ENCODE results near the gene LYRM4.
A peak's percentile ranks its signal among the peaks of the same experiment; 100 is the strongest.
"Not testable (repeated sequence)": the region's sequence is repeated elsewhere in the genome, so short reads cannot be mapped to it uniquely, and the experiment has no call there.

Gene LYRM4

DNA sequence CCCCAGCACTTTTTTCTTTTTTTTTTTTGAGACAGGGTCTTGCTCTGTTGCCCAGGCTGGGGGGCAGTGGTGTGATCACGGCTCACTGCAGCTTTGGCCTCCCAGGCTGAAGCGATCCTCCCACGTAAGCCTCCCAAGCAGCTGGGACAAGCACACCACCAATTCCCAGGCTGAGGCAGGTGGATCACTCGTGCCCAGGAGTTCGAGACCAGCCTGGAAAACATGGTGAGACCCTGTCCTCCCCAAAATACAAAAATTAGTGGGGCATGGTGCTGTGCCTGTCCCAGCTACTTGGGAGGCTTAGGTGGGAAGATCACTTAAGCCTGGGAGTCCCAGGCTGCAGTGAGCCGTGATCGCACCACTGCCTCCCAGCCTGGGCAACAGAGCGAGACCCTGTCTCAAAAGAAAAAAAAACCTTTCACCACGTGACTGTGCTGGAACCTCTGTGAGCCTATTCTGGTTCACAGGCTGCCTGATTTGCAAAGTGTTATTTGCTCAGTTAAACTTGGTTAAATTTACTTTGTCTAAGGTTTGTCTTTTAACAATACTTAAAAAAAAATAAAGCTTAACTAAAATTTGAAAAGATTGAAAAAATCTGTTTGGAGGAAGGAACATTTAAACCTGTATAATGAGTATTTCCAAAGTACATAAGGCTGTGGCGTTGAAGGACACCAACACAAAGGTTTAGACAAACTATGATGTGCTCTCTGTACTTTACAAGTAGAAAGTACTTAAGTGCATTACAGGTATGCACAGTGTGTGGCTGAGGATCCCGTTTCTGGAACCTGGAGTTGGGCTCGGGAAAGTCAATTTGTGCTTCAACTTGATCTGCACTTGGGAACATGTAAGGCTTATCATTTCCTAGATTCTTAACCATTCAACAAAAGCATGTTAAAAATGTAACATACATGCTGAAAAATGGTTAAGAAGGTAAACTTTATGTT is 120.7 kb downstream of the LYRM4 start:
- no peak for DNase-seq

DNA sequence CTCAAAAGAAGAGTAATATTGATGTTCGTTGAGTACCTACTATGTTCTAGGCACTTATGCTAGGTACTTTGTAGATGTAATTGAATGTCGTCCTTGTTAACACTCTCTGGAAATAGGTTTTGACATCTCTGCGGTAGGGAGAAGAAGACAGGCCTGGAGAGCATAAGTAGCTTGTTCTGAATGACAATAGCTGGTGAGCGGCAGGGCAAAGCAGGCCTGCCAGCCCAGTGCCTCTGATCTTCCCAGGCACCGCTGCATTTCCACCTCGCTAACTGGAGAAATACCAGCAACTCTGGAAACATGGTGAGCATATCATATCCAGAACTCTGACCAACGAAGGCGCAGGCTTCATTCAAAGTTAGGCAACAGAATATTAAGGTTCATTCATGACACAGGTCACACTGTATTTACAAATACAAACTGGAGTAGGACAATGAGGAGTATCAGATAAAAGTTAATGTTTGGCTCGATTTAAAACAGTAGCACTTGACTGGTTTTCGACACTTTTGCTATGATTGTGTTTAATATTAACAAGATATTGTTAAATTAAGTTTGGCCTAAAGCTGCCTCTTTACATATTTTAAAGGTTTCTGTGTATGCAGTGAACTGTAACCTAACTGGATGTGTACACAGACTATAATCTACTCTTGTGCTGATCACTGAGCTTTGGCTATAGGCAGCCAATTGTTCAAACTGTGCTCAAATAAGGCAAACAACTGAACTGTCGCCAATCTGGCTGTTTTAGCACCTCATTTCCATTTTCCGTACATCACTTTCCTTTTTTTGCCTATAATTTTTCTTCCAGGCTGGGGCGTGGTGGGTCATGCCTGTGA is 121.5 kb downstream of the LYRM4 start:
- no peak for DNase-seq

DNA sequence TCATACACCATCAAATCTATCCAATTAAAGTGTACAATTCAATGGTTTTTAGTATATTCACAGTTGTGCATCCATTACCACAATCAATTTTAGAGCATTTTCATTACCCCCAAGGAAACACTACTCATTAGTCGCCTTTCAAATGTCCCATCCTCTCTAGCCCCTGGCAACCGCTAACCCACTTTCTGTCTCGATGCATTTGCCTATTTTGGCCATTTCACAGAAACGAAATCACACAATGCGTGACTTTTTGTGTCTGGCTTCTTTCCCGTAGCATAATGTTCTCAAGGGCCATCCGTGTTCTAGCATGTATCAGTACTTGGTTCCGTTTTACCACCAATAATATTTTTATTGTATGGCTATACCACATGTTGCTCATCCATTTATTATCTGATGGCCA is 123.9 kb downstream of the LYRM4 start:
- DNase-seq = no peak

DNA sequence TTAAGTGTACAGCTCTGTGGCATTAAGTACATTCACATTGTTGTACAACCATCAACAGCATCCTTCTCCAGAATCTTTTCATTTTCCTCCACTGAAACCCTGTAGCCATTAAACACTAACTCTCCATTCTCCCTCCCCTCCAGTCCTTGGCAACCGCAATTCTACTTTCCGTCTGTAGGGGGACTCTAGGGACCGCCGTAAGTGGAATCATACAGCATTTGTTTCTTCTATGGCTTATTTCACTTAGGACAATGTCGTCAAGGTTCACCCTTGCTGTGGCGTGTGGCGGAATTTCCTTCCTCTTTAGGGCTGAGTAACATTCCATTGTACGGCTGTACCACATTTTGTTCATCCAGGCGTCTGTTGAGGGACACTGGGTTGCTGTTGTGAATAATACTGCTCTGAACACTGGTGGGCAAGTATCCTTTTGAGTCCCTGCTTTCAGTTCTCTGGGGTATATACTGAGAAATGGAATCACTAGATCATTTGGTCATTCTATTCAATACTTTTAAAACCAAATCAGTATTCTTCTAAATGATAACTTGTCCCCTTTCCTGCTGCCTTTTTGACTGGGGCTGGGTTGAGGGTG is 124.9 kb downstream of the LYRM4 start:
- peak; percentile 61 for DNase-seq

DNA sequence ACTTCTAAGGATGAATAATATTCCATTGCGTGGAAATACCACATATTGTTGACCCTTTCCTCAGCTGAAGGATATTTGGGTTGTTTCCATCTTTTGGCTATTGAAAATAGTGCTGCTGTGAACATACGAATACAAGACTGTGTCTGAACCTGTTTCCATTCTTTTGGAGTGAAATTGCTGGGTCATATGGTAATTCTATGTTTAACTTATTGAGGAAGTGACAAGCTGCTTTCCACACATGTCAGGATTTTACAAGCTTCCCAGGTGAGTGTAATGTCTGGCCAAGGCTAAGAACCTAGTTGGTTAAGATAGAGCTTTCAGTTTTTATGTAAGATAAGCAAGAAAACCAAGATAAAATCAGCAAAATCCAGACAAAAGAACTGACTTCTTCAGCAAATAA is 126.8 kb downstream of the LYRM4 start:
- no peak for DNase-seq

DNA sequence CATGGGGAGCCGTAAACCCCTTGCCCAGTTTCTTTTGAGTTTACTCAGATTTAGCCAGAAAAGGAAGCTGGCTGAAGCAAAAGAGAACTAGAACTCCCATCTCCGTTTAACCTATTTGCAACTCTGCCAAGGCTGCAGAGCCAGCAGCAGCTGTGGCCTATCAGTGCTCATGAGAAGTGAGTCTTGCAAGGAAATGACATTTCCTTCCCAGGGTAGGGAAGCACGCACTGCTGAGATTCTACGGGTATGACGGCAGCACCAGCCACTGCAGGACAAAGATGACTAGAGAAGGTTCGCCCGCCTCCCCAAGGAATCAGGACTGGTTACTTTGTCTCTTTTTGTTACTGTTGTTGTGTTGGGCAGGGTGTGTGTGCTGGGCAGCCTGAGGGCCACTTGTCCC is 128.0 kb downstream of the LYRM4 start:
- no peak for DNase-seq

DNA sequence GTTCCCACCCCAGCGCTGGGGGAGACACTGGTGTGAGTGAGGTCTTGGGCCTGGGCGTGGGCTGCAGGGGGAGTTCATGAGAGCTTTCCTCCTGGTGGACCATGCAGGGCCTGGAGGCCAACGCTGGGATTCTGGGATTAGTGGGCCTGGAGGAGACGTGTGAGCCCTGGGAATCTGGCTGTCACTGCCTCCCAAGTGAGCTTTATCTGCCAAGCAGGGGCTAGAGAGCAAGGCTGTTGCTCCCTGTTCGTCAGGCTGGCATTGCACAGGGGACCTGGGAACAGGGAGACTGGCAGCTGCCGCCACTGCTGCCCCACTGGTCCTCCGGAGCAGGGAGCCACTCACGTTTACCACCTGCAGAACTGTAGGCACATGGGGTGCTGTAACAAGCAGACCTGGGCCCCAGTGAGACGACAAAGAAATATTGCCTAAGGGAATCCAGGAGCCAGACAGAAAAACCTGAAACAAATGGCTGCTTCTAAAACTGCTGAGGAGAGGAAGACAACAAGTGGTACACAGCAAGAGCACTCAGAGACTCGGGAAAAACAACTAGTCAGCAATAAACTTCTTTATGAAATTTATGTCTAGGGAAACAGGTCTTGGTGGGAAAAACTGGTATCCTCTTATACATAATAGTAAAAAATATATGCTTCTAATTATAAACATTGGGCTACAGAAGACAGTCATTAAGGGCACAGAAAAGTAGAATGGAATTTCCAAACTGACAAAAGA is 130.4 kb downstream of the LYRM4 start:
- DNase-seq = no peak

DNA sequence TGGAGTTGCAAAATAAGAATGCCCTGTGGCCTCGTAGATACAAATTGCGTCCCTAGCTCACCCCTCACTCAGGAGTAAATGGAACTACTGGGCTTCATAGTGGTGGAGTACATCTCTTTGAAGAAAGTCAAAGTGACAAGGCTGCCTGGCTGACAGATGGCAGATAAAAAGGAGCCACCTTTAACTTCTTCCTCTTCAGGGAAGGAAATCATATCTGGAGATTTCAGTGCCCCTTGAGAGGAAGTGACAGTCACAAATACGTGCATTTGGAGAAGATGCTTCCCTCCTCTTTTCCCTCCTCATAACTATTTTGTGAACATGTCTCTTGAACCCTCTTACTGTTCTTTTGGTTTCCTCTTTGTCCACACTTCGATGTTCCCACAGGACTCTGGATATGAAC is 132.4 kb downstream of the LYRM4 start:
- DNase-seq = no peak

DNA sequence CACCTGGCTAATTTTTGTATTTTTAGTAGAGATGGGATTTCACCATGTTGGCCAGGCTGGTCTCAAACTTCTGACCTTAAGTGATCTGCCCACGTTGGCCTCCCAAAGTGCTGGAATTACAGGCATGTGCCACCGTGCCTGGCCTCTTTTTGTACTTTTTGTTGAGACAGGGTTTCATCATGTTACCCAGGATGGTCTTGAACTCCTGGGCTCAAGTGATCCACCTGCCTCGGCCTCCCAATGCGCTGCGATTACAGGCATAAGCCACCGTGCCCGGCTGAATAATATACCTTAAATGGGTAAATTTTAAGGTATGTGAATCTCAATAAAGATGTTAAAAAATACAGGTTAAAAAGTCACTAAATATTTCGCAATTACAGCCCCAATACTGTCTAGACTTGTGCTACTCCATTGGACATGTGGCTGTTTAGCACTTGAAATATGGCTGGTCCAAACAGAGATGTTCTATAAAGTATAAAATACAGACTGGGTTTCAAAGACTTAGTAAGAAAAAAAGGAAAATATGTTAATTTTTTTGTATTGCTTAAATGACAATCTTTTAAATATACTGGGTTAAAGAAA is 133.6 kb downstream of the LYRM4 start:
- DNase-seq = no peak

DNA sequence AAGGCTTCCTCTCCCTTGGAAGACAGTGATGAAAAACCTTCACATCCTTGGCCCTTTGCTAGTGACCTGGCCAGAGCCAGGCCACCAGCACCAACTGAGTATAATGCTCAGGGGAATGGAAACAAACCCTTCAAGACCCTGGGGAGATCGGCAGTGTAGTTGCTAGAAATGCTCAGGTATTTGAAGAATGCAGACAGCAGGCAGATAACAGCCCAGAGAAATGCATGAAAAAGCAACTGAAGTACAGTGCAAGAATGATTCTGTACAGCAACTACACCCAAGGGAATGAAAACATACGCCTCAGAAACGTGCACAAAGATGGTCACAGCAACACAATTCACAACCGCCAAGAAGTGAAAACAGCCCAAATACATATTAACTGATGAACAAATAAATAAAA is 134.5 kb downstream of the LYRM4 start:
- no peak for DNase-seq

DNA sequence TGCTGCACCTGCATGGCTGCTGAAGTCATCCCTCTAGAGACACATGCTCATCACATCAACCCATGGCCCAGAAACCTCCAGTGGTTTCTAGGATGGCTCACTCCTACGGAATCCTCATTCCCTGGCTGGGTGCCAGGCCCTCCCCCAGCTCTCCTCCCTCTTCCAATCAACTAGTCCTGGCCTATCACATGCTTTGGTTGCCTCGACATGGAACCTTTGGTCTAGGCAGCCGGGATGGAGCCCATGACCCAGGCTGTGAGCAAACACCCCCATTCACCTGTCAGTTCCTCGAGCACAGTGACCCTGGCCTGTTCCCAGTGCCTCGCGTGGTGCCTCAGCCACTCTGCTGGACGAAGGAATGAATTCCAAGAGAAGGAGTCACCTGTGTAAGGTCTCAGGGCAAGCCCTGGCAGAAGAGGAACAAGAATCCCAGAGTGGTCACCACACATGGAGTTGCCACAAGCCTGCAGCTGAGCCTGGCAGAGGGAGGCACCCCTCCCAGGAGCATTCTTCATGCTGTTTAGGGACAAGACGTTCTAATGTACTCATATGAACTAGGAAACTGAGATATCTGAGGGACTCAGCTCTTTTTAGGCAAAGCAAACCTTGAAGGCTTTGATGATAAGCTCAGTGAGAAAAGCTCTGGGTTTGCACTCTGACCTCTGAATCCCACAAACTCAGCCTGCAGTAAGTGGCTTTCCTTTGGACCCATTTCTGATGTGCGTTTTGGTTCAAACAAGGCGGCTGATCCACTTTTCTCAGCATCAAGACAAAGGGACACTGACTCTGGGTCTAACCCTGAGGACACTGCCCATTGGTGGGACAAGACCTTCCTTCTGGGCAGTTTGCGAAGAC is 135.4 kb downstream of the LYRM4 start:
- DNase-seq = no peak

DNA sequence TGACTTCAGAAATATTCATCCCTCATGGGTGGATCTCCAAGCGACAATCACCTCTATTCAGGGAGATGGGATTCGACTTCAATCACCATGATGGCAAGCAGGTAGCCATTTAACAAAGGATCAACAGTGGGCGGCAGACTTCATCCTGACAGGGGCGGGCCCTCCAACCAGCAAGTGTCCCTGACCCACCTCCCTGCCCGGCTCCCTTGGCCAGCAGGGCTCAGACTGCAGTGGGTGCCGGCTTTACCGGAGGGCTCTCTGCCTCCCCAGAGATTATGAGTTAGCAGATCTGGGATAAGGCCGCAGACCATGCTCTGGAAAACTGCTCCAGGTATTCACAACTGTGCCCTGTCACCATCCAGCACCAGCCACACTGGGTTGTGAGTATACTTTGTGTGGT is 136.2 kb downstream of the LYRM4 start:
- no peak for DNase-seq

DNA sequence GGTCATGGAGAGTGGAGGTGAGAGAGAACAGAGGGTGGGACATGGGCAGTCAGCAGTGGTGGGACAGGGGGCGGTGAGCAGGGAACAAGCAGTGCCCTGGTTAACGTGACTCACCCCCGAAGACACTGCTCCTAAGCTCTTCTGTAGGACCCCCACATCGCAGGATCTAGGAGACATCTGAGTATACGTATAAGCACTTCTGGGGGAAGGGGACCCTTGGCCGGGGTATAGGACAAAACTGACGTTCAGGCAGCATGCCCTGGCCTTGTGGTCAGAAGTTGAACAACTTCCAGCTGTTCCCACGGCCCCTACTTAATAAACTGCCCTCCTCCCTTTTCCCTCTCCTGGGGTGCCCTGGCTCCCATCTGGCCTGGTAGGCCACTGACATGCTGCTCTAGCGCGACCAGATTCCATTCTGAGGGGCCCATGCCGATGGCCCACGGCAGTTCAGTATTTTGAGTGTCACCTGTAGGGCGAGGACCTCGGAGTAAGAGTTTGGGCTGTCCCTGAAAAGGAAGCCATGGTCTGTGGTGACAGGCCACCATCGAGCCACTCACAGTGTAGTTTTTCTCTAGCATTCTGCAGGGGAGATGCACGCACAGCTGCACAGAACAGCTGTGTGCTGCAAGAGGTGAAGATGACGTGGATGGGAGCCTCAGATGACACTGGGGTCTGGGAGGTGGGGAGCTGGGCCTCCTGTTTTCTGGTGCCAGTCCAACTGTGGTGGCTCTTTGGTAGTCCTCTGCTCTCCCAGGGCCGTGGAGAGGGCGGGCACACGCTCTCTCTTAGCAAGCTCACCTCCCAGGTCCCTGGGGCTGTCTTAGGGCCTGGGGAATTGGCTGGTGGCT is 137.2 kb downstream of the LYRM4 start:
- no peak for DNase-seq

DNA sequence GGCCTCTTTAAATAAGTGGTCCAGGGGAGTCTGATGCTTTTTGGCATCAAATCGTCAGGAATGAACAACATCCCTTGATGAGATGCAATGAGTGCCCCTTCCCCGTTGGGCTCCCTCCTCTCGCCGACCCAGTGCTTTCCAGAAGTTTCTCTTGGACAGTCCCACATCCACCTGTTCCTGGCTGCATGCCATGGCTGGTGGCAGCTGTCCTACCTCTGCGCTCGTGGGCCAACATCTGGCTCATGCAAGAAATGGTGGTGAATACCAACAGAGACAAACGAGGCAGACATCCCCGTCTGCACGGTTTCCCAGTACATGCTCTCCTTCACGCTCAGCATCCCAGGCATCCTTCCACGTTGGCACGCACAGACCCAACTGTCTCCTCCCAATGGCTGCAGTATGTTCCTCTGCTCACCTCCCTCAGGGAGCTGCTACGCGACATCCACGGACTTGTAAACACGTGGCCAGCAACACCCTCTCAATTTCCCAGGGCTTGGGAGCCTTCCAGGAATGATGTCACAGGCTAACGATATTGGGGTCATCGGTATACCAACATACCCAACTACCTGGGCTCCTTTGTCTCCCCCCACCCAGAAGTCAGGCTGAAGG is 138.1 kb downstream of the LYRM4 start:
- no peak for DNase-seq

DNA sequence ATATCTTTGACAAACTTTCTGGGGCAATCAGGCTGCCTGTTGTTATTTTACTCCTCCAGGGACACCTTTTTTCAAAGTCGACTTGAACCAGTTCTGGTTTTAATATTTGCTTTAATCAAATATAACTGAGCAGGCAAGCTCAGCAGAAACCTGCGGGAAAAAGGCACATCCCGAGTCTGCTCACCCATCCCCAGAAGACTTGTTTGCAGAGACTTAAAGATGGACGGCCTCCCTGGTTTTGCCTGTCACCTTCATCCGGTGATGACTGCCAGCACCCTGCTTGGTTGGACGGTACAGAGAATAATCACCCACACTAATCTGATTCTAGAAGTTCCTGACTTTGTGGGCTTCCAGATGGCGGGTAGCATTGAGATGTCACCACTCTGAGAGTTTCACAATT is 138.8 kb downstream of the LYRM4 start:
- no peak for DNase-seq

DNA sequence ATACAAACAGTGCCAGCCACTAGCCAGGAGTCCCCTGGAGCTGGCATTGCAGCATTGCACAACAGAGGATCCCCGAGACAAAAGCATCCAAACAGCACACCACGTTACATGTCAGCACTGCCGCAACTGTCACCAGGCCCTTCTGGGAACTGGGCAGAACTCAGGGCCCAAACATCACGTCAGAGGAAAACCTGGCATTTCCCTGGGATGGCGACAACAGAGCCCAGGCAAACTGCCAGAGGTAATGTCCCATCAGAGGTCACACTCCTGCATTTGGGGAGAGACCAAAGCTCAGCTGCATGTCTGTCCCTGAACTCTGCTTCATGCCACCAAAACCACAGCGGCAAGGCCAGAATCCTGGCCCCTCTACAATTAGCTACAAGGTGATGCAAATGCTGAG is 139.3 kb downstream of the LYRM4 start:
- no peak for DNase-seq

DNA sequence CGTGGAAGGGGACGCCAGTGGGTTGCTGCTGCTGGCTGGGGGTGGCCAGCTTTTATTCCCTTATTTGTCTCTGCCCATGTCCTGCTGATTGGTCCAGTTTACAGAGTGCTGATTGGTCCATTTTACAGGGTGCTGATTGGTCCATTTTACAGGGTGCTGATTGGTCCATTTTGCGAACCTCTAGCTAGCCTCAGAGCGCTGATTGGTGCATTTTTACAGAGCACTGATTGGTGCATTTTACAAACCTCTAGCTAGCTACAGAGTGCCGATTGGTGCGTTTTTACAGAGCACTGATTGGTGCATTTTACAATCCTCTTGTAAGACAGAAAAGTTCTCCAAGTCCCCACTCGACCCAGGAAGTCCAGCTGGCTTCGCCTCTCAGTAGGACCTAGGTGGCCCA is 140.2 kb downstream of the LYRM4 start:
- not testable (repeated sequence) for DNase-seq

DNA sequence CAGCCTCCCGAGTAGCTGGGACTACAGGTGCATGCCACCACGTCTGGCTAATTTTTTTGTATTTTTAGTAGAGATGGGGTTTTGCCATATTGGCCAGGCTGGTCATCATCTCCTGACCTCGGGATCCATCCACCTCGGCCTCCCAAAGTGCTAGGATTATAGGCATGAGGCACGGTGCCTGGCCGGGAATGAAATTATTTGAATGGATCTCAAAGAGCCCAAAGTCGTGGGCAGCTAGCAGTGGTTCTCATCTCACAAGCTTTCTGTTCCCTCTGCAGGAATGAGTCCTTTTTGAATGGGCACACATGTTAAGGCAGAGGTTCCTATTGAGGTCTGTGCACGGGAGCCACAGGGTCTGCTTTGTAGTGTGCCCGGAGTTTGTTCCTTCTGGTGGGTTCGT is 140.7 kb downstream of the LYRM4 start:
- DNase-seq = no peak

DNA sequence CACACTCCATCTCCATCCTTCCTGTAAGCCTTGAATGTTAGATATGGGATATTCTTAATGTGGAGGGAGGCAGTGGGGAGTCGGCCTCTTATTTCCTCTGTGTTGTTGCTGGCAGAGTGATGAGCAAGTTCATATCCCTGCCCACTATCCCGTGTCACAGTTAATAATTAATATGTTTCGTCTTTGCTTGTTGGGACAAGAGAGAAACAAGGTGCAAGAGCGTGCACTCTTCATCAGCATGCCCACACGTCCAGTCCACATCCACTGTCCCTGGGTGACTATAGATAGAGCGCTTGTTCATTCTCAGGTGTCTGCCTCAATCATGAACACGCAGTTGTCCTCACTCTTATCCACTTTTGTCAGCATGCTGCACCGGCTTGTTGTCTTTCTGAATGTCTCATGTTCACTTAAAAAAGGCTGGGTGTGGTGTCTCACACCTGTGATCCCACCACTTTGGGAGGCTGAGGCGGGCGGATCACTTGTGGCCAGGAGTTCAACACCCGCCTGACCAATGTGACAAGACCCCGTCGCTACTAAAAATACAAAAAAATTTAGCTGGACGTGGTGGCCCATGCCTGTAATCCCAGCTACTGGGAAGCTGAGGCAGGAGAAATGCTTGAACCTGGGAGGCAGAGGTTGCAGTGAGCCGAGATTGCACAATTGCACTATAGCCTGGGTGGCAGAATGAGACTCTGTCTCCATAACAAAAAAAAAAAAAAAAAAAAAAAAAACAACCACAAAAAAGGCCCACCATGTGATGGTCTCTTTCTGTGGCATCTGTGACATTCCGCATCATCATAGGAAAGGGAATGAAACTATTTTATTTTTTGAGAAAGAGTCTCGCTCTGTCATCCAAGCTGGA is 141.4 kb downstream of the LYRM4 start:
- no peak for DNase-seq

Measured in activated CD4-positive, alpha-beta T cell treated with anti-CD3 and anti-CD28 coated beads for 48 hours (primary cell).